Measurements from ENCODE around the gene NFASC. TPM values are rescaled to one million over a fixed set of nuclear protein-coding genes. Genes with fewer than 3 reads are reported as not detected.

Gene NFASC
- total and polyA plus RNA-seq, 9 of the 15 experiments (the other 6 are each of a cell fraction or from before 2014, with no cell fraction given) = 0.03 to 0.16 (median 0.06) TPM; not detected in 6

- TF ChIP-seq REST (IDR thresholded peaks at IDR 0.05; ENCODE audit: borderline replicate concordance) (no peak), REST (CRISPR knock-in tag; IDR thresholded peaks at IDR 0.05; ENCODE audit: low read depth) (no peak)
These were observed 147.7 kb downstream of the NFASC start (continued) for GRCh38 chr1:205018381-205018780.

GRCh38 chr1:205020466-205020865 lies 149.8 kb downstream of the NFASC start:
- Histone ChIP-seq H3K9me3 (replicated peaks; ENCODE audit: control insufficient read depth, insufficient read depth, low read depth, low read length) (no peaks in the 10 kb centered on the region), H2AFZ (ENCODE audit: low read depth, low read length) (no peak overlapping the region), H3K4me2 (ENCODE audit: insufficient read depth, low read length) (no peak overlapping the region), H4K20me1 (replicated peaks; ENCODE audit: control insufficient read depth, insufficient read depth, low read length) (peaks cover 9% of the 10 kb centered on the region; the same call in 1 of the 2 replicates), H3K9me1 (ENCODE audit: control insufficient read depth, insufficient read depth, low read length) (no peaks in the 10 kb centered on the region), H3K27ac (ENCODE audit: extremely low read depth, low read depth, low read length) (no peak overlapping the region), H3K4me3 (no peak overlapping the region), H3K36me3 (ENCODE audit: control insufficient read depth, insufficient read depth, low read length) (no peaks in the 10 kb centered on the region), H3K9ac (ENCODE audit: insufficient read depth in 1 of 2, low read depth in 2 of 2, low read length in 2 of 2) (no peak overlapping the region), H3K4me1 (replicated peaks in 1 of 2; ENCODE audit: control insufficient read depth in 2 of 2, insufficient read depth in 2 of 2, low read length in 2 of 2) (no peaks in the 10 kb centered on the region), H3K27me3 (ENCODE audit: control insufficient read depth in 2 of 2, insufficient read depth in 2 of 2, low read length in 2 of 2) (peaks cover 50 to 77% of the 10 kb centered on the region in 2 experiments), H3K79me2 (ENCODE audit: control insufficient read depth, insufficient read depth, low read length) (no peaks in the 10 kb centered on the region)
- intact Hi-C loops (cut with micrococcal nuclease) = no loop called here
- FAIRE-seq (no peak), DNase-seq (ENCODE audit: extremely low read depth in 1 of 4, low spot score in 3 of 4) (no peak), ATAC-seq (no peak)
- 2% methylated on average over 9 of the region's 9 CpGs for WGBS (ENCODE audit: insufficient coverage, low coverage, missing lambda C conversion rate)
- ChIA-PET CTCF (ENCODE audit: low intra/inter-chr PET ratio) (no interaction called here), POLR2A (interaction anchor here (0.6 to 0.8 kb wide), 2 partner anchors 470 to 1329 kb away, joined by 3 read pairs; no protein-coding TSS in a partner anchor)
- no TSS peak for BruUV-seq (replicated peaks)
- in situ Hi-C loops (cut with MboI) = no loop called here
- TF ChIP-seq NUFIP1 (IDR thresholded peaks at IDR 0.05; ENCODE audit: partially characterized antibody) = no peak
- TF ChIP-seq NFIC (IDR thresholded peaks at IDR 0.05) = peak; percentile 32; the same call in 1 of the 2 replicates
- no peak for TF ChIP-seq NCOA2 (IDR thresholded peaks at IDR 0.05; ENCODE audit: partially characterized antibody in 2 of 2)
- TF ChIP-seq ETV5 (CRISPR knock-in tag; IDR thresholded peaks at IDR 0.05; ENCODE audit: low read depth) = no peak
- TF ChIP-seq ZNF41 (CRISPR knock-in tag; conservative IDR thresholded peaks at IDR 0.05) = no peak

All from K562 (cell line).